IgD-negative memory B cell (primary cell): Measurements from ENCODE around the gene UNC79. TPM values are rescaled to one million over a fixed set of nuclear protein-coding genes. Genes with fewer than 3 reads are reported as not detected.

Experiments
- H3K27ac Mint-ChIP-seq, 3 donors: one replicate each; pipeline ENCODE4 v1.8.0; 2020 to 2022; ENCODE audit warnings: mild to moderate bottlenecking in 3 of 3, mixed read lengths in 3 of 3, moderate library complexity in 1 of 3
- H3K27me3 Mint-ChIP-seq: one replicate; pipeline ENCODE4 v1.8.0; 2021; ENCODE audit warnings: mixed read lengths
- H3K36me3 Mint-ChIP-seq: one replicate; pipeline ENCODE4 v1.8.0; 2020; ENCODE audit warnings: mild to moderate bottlenecking, mixed read lengths
- H3K4me1 Mint-ChIP-seq, 3 donors: one replicate each; pipeline ENCODE4 v1.8.0; 2020 to 2022; ENCODE audit warnings: mixed read lengths in 3 of 3, mild to moderate bottlenecking in 1 of 3
- H3K4me3 Mint-ChIP-seq, 4 donors: one replicate each; pipeline ENCODE4 v1.8.0; 2020 to 2022; ENCODE audit warnings: mild to moderate bottlenecking in 4 of 4, mixed read lengths in 4 of 4, moderate library complexity in 3 of 4
- H3K9me3 Mint-ChIP-seq, 3 donors: one replicate each; pipeline ENCODE4 v1.8.0; 2020 to 2021; ENCODE audit warnings: mixed read lengths in 3 of 3, mild to moderate bottlenecking in 1 of 3
- polyA plus RNA-seq: library from polyadenylated mRNA; unstranded; fragments of 300-500 nt; fragmentation: Illumina TruSeq; gene quantifications from one replicate; pipeline ENCODE4 v1.2.3, GENCODE V29; 2021

Gene UNC79
- polyA plus RNA-seq, 1 donor from 2014 or later, result not detected

GRCh38 chr14:93643127-93643526 is 212.4 kb downstream of the UNC79 start:
- Mint-ChIP-seq H3K36me3 (peaks cover 2% of the 10 kb centered on the region), H3K9me3 (peaks cover 0 to 12% (median 9%) of the 10 kb centered on the region in 3 donors), H3K4me3 (no peak overlapping the region), H3K4me1 (no peaks in the 10 kb centered on the region), H3K27me3 (peaks cover 17% of the 10 kb centered on the region), H3K27ac (no peak overlapping the region)

- Mint-ChIP-seq H3K4me1 (no peaks in the 10 kb centered on the region), H3K27ac (no peak overlapping the region), H3K4me3 (no peak overlapping the region), H3K27me3 (peaks cover 17% of the 10 kb centered on the region), H3K9me3 (peaks cover 0 to 15% (median 13%) of the 10 kb centered on the region in 3 donors), H3K36me3 (peaks cover 2% of the 10 kb centered on the region)
These were observed 212.9 kb downstream of the UNC79 start for GRCh38 chr14:93643676-93644075.

GRCh38 chr14:93645200-93645599 is 214.5 kb downstream of the UNC79 start:
- Mint-ChIP-seq H3K4me3 (no peak overlapping the region), H3K4me1 (no peaks in the 10 kb centered on the region), H3K36me3 (peaks cover 2% of the 10 kb centered on the region), H3K9me3 (peaks cover 0 to 15% (median 13%) of the 10 kb centered on the region in 3 donors), H3K27ac (no peak overlapping the region), H3K27me3 (peaks cover 13% of the 10 kb centered on the region)

- Mint-ChIP-seq H3K4me1 (no peaks in the 10 kb centered on the region), H3K27ac (no peak overlapping the region), H3K36me3 (no peaks in the 10 kb centered on the region), H3K4me3 (peak overlapping the region in 1 of 4 donors; percentile 71), H3K9me3 (peaks cover 0 to 15% (median 13%) of the 10 kb centered on the region in 3 donors), H3K27me3 (peaks cover 9% of the 10 kb centered on the region)
These were observed 217.9 kb downstream of the UNC79 start for GRCh38 chr14:93648440-93649168.

- H3K9me3 Mint-ChIP-seq, result no peaks in the 10 kb centered on the region
- peaks cover 13% of the 10 kb centered on the region for H3K27me3 Mint-ChIP-seq
- H3K4me3 Mint-ChIP-seq, result no peak overlapping the region
- no peaks in the 10 kb centered on the region for H3K36me3 Mint-ChIP-seq
- no peak overlapping the region for H3K27ac Mint-ChIP-seq
- peaks cover 0 to 2% (median 0%) of the 10 kb centered on the region in 3 donors for H3K4me1 Mint-ChIP-seq
These were observed 223.9 kb downstream of the UNC79 start for GRCh38 chr14:93654599-93654998.

- Mint-ChIP-seq H3K27me3 (peaks cover 13% of the 10 kb centered on the region), H3K27ac (no peak overlapping the region), H3K9me3 (no peaks in the 10 kb centered on the region), H3K36me3 (no peaks in the 10 kb centered on the region), H3K4me1 (peaks cover 0 to 2% (median 0%) of the 10 kb centered on the region in 3 donors), H3K4me3 (no peak overlapping the region)
These were observed 224.5 kb downstream of the UNC79 start for GRCh38 chr14:93655078-93655750.

- peaks cover 14% of the 10 kb centered on the region for H3K27me3 Mint-ChIP-seq
- H3K4me3 Mint-ChIP-seq, result no peak overlapping the region
- H3K9me3 Mint-ChIP-seq, result peaks cover 0 to 3% (median 0%) of the 10 kb centered on the region in 3 donors
These were observed 227.1 kb downstream of the UNC79 start for GRCh38 chr14:93657875-93658274.

GRCh38 chr14:93663317-93663716 is 232.6 kb downstream of the UNC79 start:
- H3K36me3 Mint-ChIP-seq, result peaks cover 7% of the 10 kb centered on the region
- H3K9me3 Mint-ChIP-seq, result peaks cover 3 to 33% (median 26%) of the 10 kb centered on the region in 3 donors
- H3K4me1 Mint-ChIP-seq, result no peaks in the 10 kb centered on the region
- H3K27me3 Mint-ChIP-seq, result peaks cover 3% of the 10 kb centered on the region
- H3K4me3 Mint-ChIP-seq, result no peak overlapping the region
- H3K27ac Mint-ChIP-seq, result no peak overlapping the region

More at GRCh38 chr14:93657875-93658274, 227.1 kb downstream of the UNC79 start:
- no peak overlapping the region for H3K27ac Mint-ChIP-seq
- H3K4me1 Mint-ChIP-seq, result peaks cover 0 to 2% (median 0%) of the 10 kb centered on the region in 3 donors
- H3K36me3 Mint-ChIP-seq, result no peaks in the 10 kb centered on the region

- H3K27me3 Mint-ChIP-seq, result peaks cover 3% of the 10 kb centered on the region
- no peak overlapping the region for H3K4me3 Mint-ChIP-seq
- no peaks in the 10 kb centered on the region for H3K4me1 Mint-ChIP-seq
- peaks cover 7% of the 10 kb centered on the region for H3K36me3 Mint-ChIP-seq
- H3K27ac Mint-ChIP-seq, result no peak overlapping the region
- H3K9me3 Mint-ChIP-seq, result peaks cover 3 to 33% (median 26%) of the 10 kb centered on the region in 3 donors
These were observed 234.4 kb downstream of the UNC79 start for GRCh38 chr14:93665169-93665568.

- Mint-ChIP-seq H3K27me3 (peaks cover 3% of the 10 kb centered on the region), H3K9me3 (peaks cover 3 to 19% (median 14%) of the 10 kb centered on the region in 3 donors), H3K4me3 (no peak overlapping the region), H3K36me3 (peaks cover 7% of the 10 kb centered on the region), H3K27ac (no peak overlapping the region), H3K4me1 (no peaks in the 10 kb centered on the region)
These were observed 238.9 kb downstream of the UNC79 start for GRCh38 chr14:93669632-93670031.

- Mint-ChIP-seq H3K27ac (no peak overlapping the region), H3K4me1 (no peaks in the 10 kb centered on the region), H3K27me3 (peaks cover 8% of the 10 kb centered on the region), H3K4me3 (no peak overlapping the region), H3K36me3 (no peaks in the 10 kb centered on the region), H3K9me3 (peaks cover 0 to 2% (median 0%) of the 10 kb centered on the region in 3 donors)
These were observed 243.6 kb downstream of the UNC79 start for GRCh38 chr14:93674343-93674742.

GRCh38 chr14:93675651-93676050 is 244.9 kb downstream of the UNC79 start:
- no peak overlapping the region for H3K27ac Mint-ChIP-seq
- no peaks in the 10 kb centered on the region for H3K36me3 Mint-ChIP-seq
- H3K9me3 Mint-ChIP-seq, result peaks cover 0 to 2% (median 0%) of the 10 kb centered on the region in 3 donors
- peaks cover 8% of the 10 kb centered on the region for H3K27me3 Mint-ChIP-seq
- no peaks in the 10 kb centered on the region for H3K4me1 Mint-ChIP-seq
- no peak overlapping the region for H3K4me3 Mint-ChIP-seq

- Mint-ChIP-seq H3K36me3 (no peaks in the 10 kb centered on the region), H3K27ac (no peak overlapping the region), H3K9me3 (peaks cover 0 to 2% (median 0%) of the 10 kb centered on the region in 3 donors), H3K4me3 (no peak overlapping the region), H3K27me3 (peaks cover 8% of the 10 kb centered on the region), H3K4me1 (no peaks in the 10 kb centered on the region)
These were observed 245.7 kb downstream of the UNC79 start for GRCh38 chr14:93676416-93676958.

- Mint-ChIP-seq H3K36me3 (no peaks in the 10 kb centered on the region), H3K27ac (no peak overlapping the region), H3K4me3 (no peak overlapping the region), H3K4me1 (peaks cover 0 to 2% (median 0%) of the 10 kb centered on the region in 3 donors), H3K9me3 (peaks cover 0 to 2% (median 0%) of the 10 kb centered on the region in 3 donors), H3K27me3 (peaks cover 6% of the 10 kb centered on the region)
These were observed 251.7 kb downstream of the UNC79 start for GRCh38 chr14:93682459-93682858.

- Mint-ChIP-seq H3K4me3 (no peak overlapping the region), H3K36me3 (no peaks in the 10 kb centered on the region), H3K27ac (peak overlapping the region in 1 of 3 donors; percentile 54), H3K4me1 (peaks cover 0 to 2% (median 0%) of the 10 kb centered on the region in 3 donors), H3K27me3 (peaks cover 9% of the 10 kb centered on the region), H3K9me3 (peaks cover 0 to 2% (median 0%) of the 10 kb centered on the region in 3 donors)
These were observed 252.5 kb downstream of the UNC79 start for GRCh38 chr14:93683226-93683625.
